Loucy (cell line): ENCODE results near the gene STX8.
"Not testable (repeated sequence)": the region's sequence is repeated elsewhere in the genome, so short reads cannot be mapped to it uniquely, and the experiment has no call there.

Experiments
- H2AFZ ChIP-seq: fragments of 200-600 bp; sonication (generic); 2 replicates; pipeline ENCODE4 v1.6.0; 2016; ENCODE audit warnings: antibody characterized with exemption, mild to moderate bottlenecking, low read length, moderate library complexity
- H3F3A ChIP-seq: fragments of 200-600 bp; 2 replicates; pipeline ENCODE4 v1.6.0; 2016; ENCODE audit warnings: antibody characterized with exemption, low read depth, mild to moderate bottlenecking
- H3K27me3 ChIP-seq: fragments of 200-600 bp; sonication (generic); 2 replicates; pipeline ENCODE4 v1.6.1; 2014; ENCODE audit warnings: low read length, mild to moderate bottlenecking; ENCODE audit not compliant: insufficient read depth, poor library complexity, severe bottlenecking
- H3K36me3 ChIP-seq: fragments of 200-600 bp; sonication (generic); 2 replicates; pipeline ENCODE4 v1.6.1; 2016; ENCODE audit warnings: low read length; ENCODE audit not compliant: insufficient read depth
- H3K4me1 ChIP-seq: fragments of 200-600 bp; sonication (generic); 2 replicates; pipeline ENCODE4 v1.5.1; 2014; ENCODE audit warnings: low read length, mild to moderate bottlenecking; ENCODE audit not compliant: insufficient read depth, poor library complexity, severe bottlenecking
- H3K4me2 ChIP-seq: fragments of 200-600 bp; sonication (generic); 2 replicates; pipeline ENCODE4 v1.6.0; 2014; ENCODE audit warnings: antibody characterized with exemption, low read length, low read depth, mild to moderate bottlenecking; ENCODE audit not compliant: poor library complexity, severe bottlenecking
- H3K4me3 ChIP-seq: fragments of 200-600 bp; sonication (generic); 2 replicates; pipeline ENCODE4 v1.5.1; 2014; ENCODE audit warnings: low read length, mild to moderate bottlenecking, mixed read lengths; ENCODE audit not compliant: poor library complexity, severe bottlenecking
- H3K79me2 ChIP-seq: fragments of 200-600 bp; sonication (generic); 2 replicates; pipeline ENCODE4 v1.6.1; 2014; ENCODE audit warnings: low read length; ENCODE audit not compliant: insufficient read depth
- H3K9ac ChIP-seq: fragments of 200-600 bp; sonication (generic); 2 replicates; pipeline ENCODE4 v1.6.0; 2014; ENCODE audit warnings: mild to moderate bottlenecking, low read depth, low read length, moderate library complexity; ENCODE audit not compliant: poor library complexity, severe bottlenecking
- H3K9me2 ChIP-seq: fragments of 200-600 bp; sonication (generic); replicated peaks from 2 replicates; pipeline ENCODE4 v1.6.1; 2016; ENCODE audit warnings: low read depth, low read length, mixed read lengths
- H3K9me3 ChIP-seq: fragments of 200-600 bp; sonication (generic); 2 replicates; pipeline ENCODE4 v1.6.1; 2014; ENCODE audit warnings: mild to moderate bottlenecking, antibody characterized with exemption, low read length, low read depth; ENCODE audit not compliant: insufficient read depth
- H4K20me1 ChIP-seq: fragments of 200-600 bp; sonication (generic); 2 replicates; pipeline ENCODE4 v1.6.0; 2014; ENCODE audit warnings: antibody characterized with exemption, low read length, mild to moderate bottlenecking; ENCODE audit not compliant: insufficient read depth, poor library complexity, severe bottlenecking
- EZH2phosphoT487 ChIP-seq: fragments of 200-600 bp; IDR thresholded peaks from 2 replicates; pipeline ENCODE4 v1.6.1; 2018; ENCODE audit warnings: antibody characterized with exemption, mild to moderate bottlenecking, moderate library complexity, borderline replicate concordance
- TF ChIP-seq, protein P1 (sequence below): fragments of 200-600 bp; sonication (generic); conservative IDR thresholded peaks from 2 replicates; pipeline ENCODE4 v1.5.1; 2014; ENCODE audit warnings: mild to moderate bottlenecking, antibody characterized with exemption, low read length

The STX8 gene

DNA sequence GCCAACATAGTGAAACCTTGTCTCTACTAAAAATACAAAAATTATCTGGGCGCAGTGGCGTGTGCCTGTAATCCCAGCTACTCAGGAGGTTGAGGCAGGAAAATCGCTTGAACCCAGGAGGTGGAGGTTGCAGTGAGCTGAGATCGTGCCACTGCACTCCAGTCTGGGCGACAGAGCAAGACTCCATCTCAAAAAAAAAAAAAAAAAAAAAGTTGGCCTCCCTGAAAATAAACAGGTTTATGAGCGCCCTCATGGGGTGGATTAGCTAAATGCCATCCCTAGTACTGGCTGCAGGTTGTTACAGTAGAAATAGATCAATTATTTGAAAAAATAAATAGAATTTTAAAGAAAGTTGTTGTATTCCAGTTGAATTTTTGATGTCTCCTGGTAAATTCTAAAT, 20.9 kb downstream of the STX8 start:
- H3K4me3 ChIP-seq, H3K9ac ChIP-seq, H3K4me2 ChIP-seq, H3K9me3 ChIP-seq, H3K9me2 ChIP-seq, H3F3A ChIP-seq, H2AFZ ChIP-seq, H3K27me3 ChIP-seq, H3K4me1 ChIP-seq: not testable (repeated sequence)
- Histone ChIP-seq H4K20me1 (peaks cover 10% of the 10 kb centered on the region), H3K36me3 (peaks cover 28% of the 10 kb centered on the region), H3K79me2 (peaks cover 16% of the 10 kb centered on the region)
- TF ChIP-seq, protein P1, sequence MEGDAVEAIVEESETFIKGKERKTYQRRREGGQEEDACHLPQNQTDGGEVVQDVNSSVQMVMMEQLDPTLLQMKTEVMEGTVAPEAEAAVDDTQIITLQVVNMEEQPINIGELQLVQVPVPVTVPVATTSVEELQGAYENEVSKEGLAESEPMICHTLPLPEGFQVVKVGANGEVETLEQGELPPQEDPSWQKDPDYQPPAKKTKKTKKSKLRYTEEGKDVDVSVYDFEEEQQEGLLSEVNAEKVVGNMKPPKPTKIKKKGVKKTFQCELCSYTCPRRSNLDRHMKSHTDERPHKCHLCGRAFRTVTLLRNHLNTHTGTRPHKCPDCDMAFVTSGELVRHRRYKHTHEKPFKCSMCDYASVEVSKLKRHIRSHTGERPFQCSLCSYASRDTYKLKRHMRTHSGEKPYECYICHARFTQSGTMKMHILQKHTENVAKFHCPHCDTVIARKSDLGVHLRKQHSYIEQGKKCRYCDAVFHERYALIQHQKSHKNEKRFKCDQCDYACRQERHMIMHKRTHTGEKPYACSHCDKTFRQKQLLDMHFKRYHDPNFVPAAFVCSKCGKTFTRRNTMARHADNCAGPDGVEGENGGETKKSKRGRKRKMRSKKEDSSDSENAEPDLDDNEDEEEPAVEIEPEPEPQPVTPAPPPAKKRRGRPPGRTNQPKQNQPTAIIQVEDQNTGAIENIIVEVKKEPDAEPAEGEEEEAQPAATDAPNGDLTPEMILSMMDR = peak; percentile 57

DNA sequence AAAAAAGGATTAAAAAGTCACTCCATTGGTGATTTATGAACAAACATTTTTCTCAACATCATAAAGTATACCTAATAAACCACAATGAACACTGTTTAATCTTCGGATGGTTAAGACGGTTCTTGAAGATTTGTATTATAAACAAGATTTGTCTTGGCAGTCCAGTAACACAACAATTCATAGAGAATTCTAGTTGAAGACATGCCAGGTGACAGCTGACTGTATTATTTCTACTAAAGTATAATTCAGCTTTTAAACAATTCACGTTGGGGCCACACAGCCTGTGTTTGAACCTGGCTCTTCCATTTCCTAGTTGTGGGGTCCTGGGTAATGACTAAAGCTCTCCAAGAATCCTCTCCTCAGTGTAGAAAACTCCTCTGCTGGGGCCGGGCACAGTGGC, 22.0 kb downstream of the STX8 start:
- H4K20me1 ChIP-seq = peaks cover 5% of the 10 kb centered on the region
- TF ChIP-seq, protein P1 = no peak
- no peak for TF ChIP-seq EZH2phosphoT487
- H3F3A ChIP-seq = no peaks in the 10 kb centered on the region
- H3K4me2 ChIP-seq = no peak overlapping the region
- no peaks in the 10 kb centered on the region for H3K9me3 ChIP-seq
- no peaks in the 10 kb centered on the region for H3K27me3 ChIP-seq
- no peak overlapping the region for H3K9ac ChIP-seq
- H3K9me2 ChIP-seq = no peaks in the 10 kb centered on the region
- H2AFZ ChIP-seq = no peak overlapping the region
- H3K4me3 ChIP-seq = no peak overlapping the region
- H3K4me1 ChIP-seq = no peaks in the 10 kb centered on the region
- H3K36me3 ChIP-seq = peaks cover 28% of the 10 kb centered on the region
- H3K79me2 ChIP-seq = peaks cover 8% of the 10 kb centered on the region

DNA sequence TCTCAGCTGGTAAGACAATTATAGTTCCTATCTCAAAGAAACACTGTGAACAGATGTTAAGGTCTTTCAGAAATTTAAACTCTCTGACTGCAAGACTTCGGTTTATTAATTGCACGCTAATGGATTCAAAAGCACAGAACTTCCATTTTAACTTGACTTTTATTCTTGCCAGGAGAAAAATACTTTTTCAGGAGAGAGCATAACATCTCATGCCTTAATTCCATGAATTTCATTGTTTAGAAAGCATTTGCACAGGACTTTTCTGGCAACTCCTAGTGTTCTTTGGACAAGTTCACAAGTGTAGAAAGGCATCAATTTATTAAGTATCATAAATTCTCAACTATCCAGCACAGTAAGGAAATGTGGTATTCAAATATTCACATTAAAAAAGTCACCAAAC, 22.4 kb downstream of the STX8 start:
- Histone ChIP-seq H3K9ac (no peak overlapping the region), H3K27me3 (no peaks in the 10 kb centered on the region), H3K9me3 (no peaks in the 10 kb centered on the region), H3K4me1 (no peaks in the 10 kb centered on the region), H3K79me2 (peaks cover 6% of the 10 kb centered on the region), H3K36me3 (peaks cover 28% of the 10 kb centered on the region), H4K20me1 (peaks cover 3% of the 10 kb centered on the region), H2AFZ (no peak overlapping the region), H3F3A (no peaks in the 10 kb centered on the region), H3K4me3 (no peak overlapping the region), H3K9me2 (no peaks in the 10 kb centered on the region), H3K4me2 (no peak overlapping the region)
- TF ChIP-seq EZH2phosphoT487 = no peak
- TF ChIP-seq, protein P1 = no peak
